Psoas muscle (tissue), 8 donors: ENCODE data around the gene COG5. TPM values are rescaled to one million over a fixed set of nuclear protein-coding genes. Genes with fewer than 3 reads are reported as not detected.

ENCODE experiments used
- ATAC-seq, 4 donors: fragments of 200-7000 bp; cut with Tn5 transposase; one replicate each; pipeline ENCODE4 v1.9.1; 2020; ENCODE audit warnings: moderate library complexity in 3 of 4, mild to moderate bottlenecking in 2 of 4
- DNase-seq, 2 donors: peaks; one replicate each; pipeline ENCODE4 v3.0.0-alpha.2; 2020
- H3K27ac ChIP-seq: fragments of 200-600 bp; one replicate; pipeline ENCODE4 v1.8.0; 2022
- H3K27me3 ChIP-seq, 3 donors: fragments of 200-600 bp in 1 of 3; one replicate each; pipeline versions ENCODE4 v1.6.1 to v1.8.0; 2013 to 2022; ENCODE audit warnings: low read length in 2 of 3, mild to moderate bottlenecking in 2 of 3, moderate library complexity in 1 of 3; ENCODE audit not compliant: insufficient read depth in 3 of 3
- H3K36me3 ChIP-seq, 2 donors: fragments of 200-600 bp in 1 of 2; one replicate each; pipeline versions ENCODE4 v1.6.1 to v1.8.0; 2013 to 2022; ENCODE audit warnings: low read depth in 1 of 2, mild to moderate bottlenecking in 1 of 2, moderate library complexity in 1 of 2; ENCODE audit not compliant: insufficient read depth in 1 of 2
- H3K4me1 ChIP-seq: fragments of 200-600 bp; one replicate; pipeline ENCODE4 v1.8.0; 2022
- H3K4me3 ChIP-seq: fragments of 200-600 bp; one replicate; pipeline ENCODE4 v1.8.0; 2022; ENCODE audit warnings: mild to moderate bottlenecking
- H3K9me3 ChIP-seq: fragments of 200-600 bp; one replicate; pipeline ENCODE4 v1.8.0; 2022
- WGBS, 3 donors: extraction: QIAGEN DNeasy Blood & Tissue Kit; methylation state at CpG; one replicate each; pipeline versions ENCODE4 v1.1.6 to v1.1.7; 2013; 5-methylcytosine and 5-hydroxymethylcytosine counted together
- intact Hi-C, 2 donors: fragments of 100-400 bp; cut with DNase I; formaldehyde crosslinking; loops; one replicate each; pipeline versions ENCODE4 v1.11.0 to v1.14.2; 2022
- polyA plus RNA-seq, 3 donors: library from polyadenylated mRNA; stranded (reverse); fragments of 200-250 nt; gene quantifications; one replicate each; pipeline ENCODE4 v1.2.3, GENCODE V29; 2013
- total RNA-seq, 4 donors: library from RNA; stranded (reverse); fragmentation: NEBNext Ultra II Directional in 2 of 4; extraction: Animal tissue kit (Norgen Biotek cat#: 25700) in 2 of 4; gene quantifications; one replicate each; pipeline versions ENCODE4 v1.2.1 to v1.2.4, GENCODE V29; 2021 to 2023
- TF ChIP-seq, protein P1 (sequence below): fragments of 200-600 bp; IDR thresholded peaks from one replicate; pipeline ENCODE4 v1.8.0; 2022; ENCODE audit warnings: antibody characterized with exemption
- donor health status: healthy with polysubstance abuse.
- donor health status: DM: no; HTN: no; CAD: no; lungs with moderate emphysema.
- donor health status: Bipolar disorder and iron deficiency.
- donor health status: healthy.
- donor health status: DM: yes; HTN: yes; CAD: no.
- donor health status: DM: no; HTN: no; CAD: no.
- donor health status: DM: no; HTN: no; CAD: no.
- donor health status: DM: yes; HTN: yes; CAD: no.

COG5 gene
- total and polyA plus RNA-seq, 7 donors: 4.8 to 35.1 (median 18.8) TPM

DNA sequence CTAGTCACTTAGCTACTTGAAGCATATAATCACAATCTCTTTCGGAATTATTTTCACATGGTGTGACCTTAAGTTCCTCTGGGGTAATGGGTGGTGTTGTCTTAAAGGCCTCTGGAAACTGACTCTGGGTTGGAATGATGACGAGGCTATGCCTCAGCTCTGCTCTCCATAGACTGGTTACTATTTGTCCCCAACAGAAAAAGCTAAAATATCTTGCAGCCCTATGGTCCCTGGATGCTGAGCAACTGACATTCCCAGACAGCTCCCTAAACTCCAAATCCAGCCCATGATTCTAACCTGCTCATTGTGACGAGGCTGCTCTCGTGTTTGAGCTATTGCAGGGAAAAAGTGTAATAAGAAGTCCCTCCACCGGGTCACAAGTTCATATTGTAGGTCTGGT is 343.4 kb downstream of the COG5 start:
- Histone ChIP-seq H3K36me3 (no peaks in the 10 kb centered on the region), H3K4me1 (peaks cover 15% of the 10 kb centered on the region), H3K9me3 (no peaks in the 10 kb centered on the region), H3K27me3 (no peaks in the 10 kb centered on the region), H3K4me3 (no peak overlapping the region), H3K27ac (peak overlapping the region; percentile 44)
- ATAC-seq (peak; percentile 53 to 82 (median 74)), DNase-seq (no peak)
- TF ChIP-seq, protein P1, sequence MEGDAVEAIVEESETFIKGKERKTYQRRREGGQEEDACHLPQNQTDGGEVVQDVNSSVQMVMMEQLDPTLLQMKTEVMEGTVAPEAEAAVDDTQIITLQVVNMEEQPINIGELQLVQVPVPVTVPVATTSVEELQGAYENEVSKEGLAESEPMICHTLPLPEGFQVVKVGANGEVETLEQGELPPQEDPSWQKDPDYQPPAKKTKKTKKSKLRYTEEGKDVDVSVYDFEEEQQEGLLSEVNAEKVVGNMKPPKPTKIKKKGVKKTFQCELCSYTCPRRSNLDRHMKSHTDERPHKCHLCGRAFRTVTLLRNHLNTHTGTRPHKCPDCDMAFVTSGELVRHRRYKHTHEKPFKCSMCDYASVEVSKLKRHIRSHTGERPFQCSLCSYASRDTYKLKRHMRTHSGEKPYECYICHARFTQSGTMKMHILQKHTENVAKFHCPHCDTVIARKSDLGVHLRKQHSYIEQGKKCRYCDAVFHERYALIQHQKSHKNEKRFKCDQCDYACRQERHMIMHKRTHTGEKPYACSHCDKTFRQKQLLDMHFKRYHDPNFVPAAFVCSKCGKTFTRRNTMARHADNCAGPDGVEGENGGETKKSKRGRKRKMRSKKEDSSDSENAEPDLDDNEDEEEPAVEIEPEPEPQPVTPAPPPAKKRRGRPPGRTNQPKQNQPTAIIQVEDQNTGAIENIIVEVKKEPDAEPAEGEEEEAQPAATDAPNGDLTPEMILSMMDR: no peak
- WGBS, 3 donors: 39 to 66% (median 49%) methylated on average over 5 of the region's 5 CpGs
- intact Hi-C loops: no loop called here

DNA sequence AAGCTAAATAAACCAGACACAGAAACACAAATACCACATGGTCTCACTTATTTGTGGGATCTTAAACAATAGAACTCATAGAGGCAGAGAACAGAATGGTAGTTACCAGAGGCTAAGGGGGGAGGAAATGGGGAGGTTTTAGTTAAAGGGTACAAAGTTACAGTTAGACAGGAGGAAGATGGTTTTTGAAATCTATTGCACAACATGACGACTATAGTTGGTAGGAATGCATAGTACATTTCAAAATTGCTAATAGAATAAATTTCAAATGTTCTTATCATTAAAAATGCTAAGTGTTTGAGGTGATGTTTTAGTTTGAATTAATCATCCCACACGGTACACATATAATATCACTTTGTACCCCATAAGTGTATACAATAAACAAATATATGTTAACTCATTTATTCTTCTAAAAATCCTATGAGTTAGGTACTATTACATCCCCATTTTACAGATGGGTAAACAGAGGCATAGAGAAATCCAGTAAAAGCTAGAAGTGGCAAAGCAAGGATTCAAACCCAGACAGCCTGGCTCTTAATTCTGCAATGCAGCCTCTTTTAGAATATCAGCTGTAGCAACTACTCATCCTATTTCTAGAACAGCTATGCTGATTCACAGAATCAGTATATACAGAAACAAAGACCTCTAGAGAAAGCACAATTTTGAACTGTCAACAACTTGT is 344.0 kb downstream of the COG5 start:
- TF ChIP-seq, protein P1: no peak
- intact Hi-C loops: no loop called here
- Histone ChIP-seq H3K27me3 (no peaks in the 10 kb centered on the region), H3K36me3 (no peaks in the 10 kb centered on the region), H3K4me3 (no peak overlapping the region), H3K27ac (peak overlapping the region; percentile 44), H3K4me1 (peaks cover 15% of the 10 kb centered on the region), H3K9me3 (no peaks in the 10 kb centered on the region)
- DNase-seq (no peak), ATAC-seq (no peak)
- 95 to 96% (median 95%) methylated on average over 2 of the region's 2 CpGs for WGBS, 3 donors

DNA sequence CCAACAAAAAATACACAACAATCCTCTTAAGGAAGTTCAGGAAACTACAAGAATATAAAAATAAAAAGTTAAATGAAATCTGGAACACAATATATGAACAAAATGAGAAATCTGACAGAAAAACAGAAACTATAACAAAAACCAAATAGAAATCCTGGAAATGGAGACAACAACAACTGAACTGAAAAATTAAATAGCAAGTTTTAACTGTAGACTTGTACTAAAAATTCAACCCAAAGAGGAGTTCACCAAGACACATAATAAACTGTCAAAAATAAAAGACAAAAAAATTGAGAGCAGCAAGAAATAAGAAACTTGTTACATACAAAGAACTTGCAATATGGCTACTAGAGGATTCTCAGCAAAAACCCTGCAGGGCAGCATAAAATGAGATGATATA is 349.8 kb downstream of the COG5 start:
- no peak for ATAC-seq

DNA sequence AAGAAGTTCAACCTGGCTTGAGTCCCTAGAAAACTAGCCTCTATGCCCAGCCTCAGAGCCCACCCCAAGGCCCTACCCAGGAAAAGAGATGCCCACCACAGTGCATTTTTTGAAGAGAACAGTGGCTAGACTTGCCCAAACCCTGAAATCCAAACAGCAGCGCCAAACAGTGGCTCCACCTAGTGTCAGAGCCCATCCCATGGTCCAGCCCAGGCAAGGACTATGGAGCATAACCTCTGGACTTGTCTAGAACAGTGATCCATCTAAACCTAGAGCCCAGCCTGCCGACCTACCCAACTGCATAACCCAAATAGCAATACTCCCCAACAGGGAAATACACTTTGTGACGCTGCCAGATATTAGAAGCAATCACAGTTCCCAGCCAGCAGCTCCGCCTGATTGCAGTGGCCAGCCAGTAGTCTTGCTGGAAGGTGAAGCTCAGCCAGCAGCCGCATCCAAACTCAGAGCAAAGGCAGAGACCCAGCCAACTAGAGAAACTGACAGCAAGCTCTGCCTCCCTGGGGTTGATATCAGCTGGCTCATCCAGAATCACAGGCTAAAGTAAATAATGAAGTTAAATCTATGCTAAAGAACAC is 350.4 kb downstream of the COG5 start:
- peaks cover 8% of the 10 kb centered on the region for H3K4me1 ChIP-seq
- TF ChIP-seq, protein P1: no peak
- H3K27ac ChIP-seq: no peak overlapping the region
- DNase-seq (peak in 1 of 2 donors; percentile 62), ATAC-seq (peak in 3 of 4 donors; percentile 30 to 53 (median 53))
- peaks cover 5 to 7% of the 10 kb centered on the region in 2 donors for H3K36me3 ChIP-seq
- no peak overlapping the region for H3K4me3 ChIP-seq
- 49 to 61% (median 55%) methylated on average over 5 of the region's 5 CpGs for WGBS, 3 donors
- intact Hi-C loops: no loop called here
- peaks cover 7% of the 10 kb centered on the region for H3K9me3 ChIP-seq
- H3K27me3 ChIP-seq: no peaks in the 10 kb centered on the region

More for the DNA sequence above, 349.8 kb downstream of the COG5 start:
- peaks cover 7% of the 10 kb centered on the region for H3K9me3 ChIP-seq
- H3K4me3 ChIP-seq: no peak overlapping the region
- DNase-seq: no peak
- peaks cover 1% of the 10 kb centered on the region for H3K4me1 ChIP-seq
- peaks cover 5 to 7% of the 10 kb centered on the region in 2 donors for H3K36me3 ChIP-seq
- H3K27me3 ChIP-seq: no peaks in the 10 kb centered on the region
- H3K27ac ChIP-seq: no peak overlapping the region
- TF ChIP-seq, protein P1: no peak
- intact Hi-C loops: no loop called here
